ENCODE measurements around the gene TAF15. TPM values are rescaled to one million over a fixed set of nuclear protein-coding genes. Genes with fewer than 3 reads are reported as not detected.

The TAF15 gene
- total and polyA plus RNA-seq, 2 of the 13 experiments (the other 11 are each of a cell fraction or from before 2014, with no cell fraction given), result 25.2 to 26.5 TPM

DNA sequence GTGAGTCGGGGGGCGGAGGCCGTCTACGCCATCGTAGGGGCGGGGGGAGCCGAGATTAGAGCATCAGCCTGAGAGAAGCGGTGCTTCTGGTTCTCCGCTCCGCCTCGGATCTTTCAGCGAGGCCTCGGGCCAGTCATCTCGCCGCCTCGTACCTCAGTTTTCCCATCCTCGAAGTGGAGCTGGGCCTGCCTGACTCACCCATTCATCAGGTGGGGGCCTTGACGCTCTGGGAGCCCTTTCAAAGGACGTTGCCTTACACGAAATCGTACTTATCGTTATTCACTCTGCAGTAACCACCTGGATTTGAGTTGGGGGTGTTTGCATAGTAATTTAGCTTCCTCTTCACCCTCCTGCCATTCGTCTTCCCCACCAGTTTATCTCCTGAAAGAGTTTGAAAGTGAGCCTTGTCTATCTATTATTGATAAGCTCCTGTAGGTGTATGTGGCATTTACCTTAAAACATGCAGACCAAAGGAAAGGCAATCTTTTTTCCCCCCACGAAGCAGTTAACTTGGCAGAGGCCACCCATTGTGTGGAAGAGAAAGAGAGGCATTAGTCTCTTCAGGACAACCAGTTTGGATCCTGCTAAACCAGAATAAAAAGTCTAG is 674 bp downstream of the TAF15 start (continued):
- TF ChIP-seq, protein P1, sequence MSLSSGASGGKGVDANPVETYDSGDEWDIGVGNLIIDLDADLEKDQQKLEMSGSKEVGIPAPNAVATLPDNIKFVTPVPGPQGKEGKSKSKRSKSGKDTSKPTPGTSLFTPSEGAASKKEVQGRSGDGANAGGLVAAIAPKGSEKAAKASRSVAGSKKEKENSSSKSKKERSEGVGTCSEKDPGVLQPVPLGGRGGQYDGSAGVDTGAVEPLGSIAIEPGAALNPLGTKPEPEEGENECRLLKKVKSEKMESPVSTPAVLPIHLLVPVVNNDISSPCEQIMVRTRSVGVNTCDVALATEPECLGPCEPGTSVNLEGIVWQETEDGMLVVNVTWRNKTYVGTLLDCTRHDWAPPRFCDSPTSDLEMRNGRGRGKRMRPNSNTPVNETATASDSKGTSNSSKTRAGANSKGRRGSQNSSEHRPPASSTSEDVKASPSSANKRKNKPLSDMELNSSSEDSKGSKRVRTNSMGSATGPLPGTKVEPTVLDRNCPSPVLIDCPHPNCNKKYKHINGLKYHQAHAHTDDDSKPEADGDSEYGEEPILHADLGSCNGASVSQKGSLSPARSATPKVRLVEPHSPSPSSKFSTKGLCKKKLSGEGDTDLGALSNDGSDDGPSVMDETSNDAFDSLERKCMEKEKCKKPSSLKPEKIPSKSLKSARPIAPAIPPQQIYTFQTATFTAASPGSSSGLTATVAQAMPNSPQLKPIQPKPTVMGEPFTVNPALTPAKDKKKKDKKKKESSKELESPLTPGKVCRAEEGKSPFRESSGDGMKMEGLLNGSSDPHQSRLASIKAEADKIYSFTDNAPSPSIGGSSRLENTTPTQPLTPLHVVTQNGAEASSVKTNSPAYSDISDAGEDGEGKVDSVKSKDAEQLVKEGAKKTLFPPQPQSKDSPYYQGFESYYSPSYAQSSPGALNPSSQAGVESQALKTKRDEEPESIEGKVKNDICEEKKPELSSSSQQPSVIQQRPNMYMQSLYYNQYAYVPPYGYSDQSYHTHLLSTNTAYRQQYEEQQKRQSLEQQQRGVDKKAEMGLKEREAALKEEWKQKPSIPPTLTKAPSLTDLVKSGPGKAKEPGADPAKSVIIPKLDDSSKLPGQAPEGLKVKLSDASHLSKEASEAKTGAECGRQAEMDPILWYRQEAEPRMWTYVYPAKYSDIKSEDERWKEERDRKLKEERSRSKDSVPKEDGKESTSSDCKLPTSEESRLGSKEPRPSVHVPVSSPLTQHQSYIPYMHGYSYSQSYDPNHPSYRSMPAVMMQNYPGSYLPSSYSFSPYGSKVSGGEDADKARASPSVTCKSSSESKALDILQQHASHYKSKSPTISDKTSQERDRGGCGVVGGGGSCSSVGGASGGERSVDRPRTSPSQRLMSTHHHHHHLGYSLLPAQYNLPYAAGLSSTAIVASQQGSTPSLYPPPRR (CRISPR knock-in tag; IDR thresholded peaks at IDR 0.05; ENCODE audit: borderline replicate concordance), result no peak
- no peak for TF ChIP-seq DMAP1 (CRISPR knock-in tag; IDR thresholded peaks at IDR 0.05)
- TF ChIP-seq ZBTB38 (CRISPR knock-in tag; IDR thresholded peaks at IDR 0.05), result no peak; the same call in 1 of the 2 replicates
- TF ChIP-seq, protein P2, sequence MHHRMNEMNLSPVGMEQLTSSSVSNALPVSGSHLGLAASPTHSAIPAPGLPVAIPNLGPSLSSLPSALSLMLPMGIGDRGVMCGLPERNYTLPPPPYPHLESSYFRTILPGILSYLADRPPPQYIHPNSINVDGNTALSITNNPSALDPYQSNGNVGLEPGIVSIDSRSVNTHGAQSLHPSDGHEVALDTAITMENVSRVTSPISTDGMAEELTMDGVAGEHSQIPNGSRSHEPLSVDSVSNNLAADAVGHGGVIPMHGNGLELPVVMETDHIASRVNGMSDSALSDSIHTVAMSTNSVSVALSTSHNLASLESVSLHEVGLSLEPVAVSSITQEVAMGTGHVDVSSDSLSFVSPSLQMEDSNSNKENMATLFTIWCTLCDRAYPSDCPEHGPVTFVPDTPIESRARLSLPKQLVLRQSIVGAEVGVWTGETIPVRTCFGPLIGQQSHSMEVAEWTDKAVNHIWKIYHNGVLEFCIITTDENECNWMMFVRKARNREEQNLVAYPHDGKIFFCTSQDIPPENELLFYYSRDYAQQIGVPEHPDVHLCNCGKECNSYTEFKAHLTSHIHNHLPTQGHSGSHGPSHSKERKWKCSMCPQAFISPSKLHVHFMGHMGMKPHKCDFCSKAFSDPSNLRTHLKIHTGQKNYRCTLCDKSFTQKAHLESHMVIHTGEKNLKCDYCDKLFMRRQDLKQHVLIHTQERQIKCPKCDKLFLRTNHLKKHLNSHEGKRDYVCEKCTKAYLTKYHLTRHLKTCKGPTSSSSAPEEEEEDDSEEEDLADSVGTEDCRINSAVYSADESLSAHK (CRISPR knock-in tag; IDR thresholded peaks at IDR 0.05; ENCODE audit: borderline replicate concordance), result no peak
- TF ChIP-seq PRMT3 (CRISPR knock-in tag; IDR thresholded peaks at IDR 0.05; ENCODE audit: borderline replicate concordance, low read depth), result no peak
- TF ChIP-seq ASH2L (IDR thresholded peaks at IDR 0.05; ENCODE audit: insufficient read length, low read depth, low read length), result no peak
- no peak for TF ChIP-seq ZNF276 (CRISPR knock-in tag; IDR thresholded peaks at IDR 0.05; ENCODE audit: low read depth)
- TF ChIP-seq PHF5A (CRISPR knock-in tag; IDR thresholded peaks at IDR 0.05; ENCODE audit: low read depth, unreplicated experiment), result no peak
- TF ChIP-seq ARNT (IDR thresholded peaks at IDR 0.05), result no peak
- no peak for TF ChIP-seq ATF6 (CRISPR knock-in tag; conservative IDR thresholded peaks at IDR 0.05)
- no peak for TF ChIP-seq TEAD2 (CRISPR knock-in tag; IDR thresholded peaks at IDR 0.05)
- no peak for TF ChIP-seq NCOR1 (IDR thresholded peaks at IDR 0.05; ENCODE audit: borderline replicate concordance, low read length)
- TF ChIP-seq HOXD1 (CRISPR knock-in tag; IDR thresholded peaks at IDR 0.05), result no peak
- TF ChIP-seq THAP9 (CRISPR knock-in tag; IDR thresholded peaks at IDR 0.05; ENCODE audit: borderline replicate concordance), result peak; percentile 65; the same call in 1 of the 2 replicates

Measured in HepG2 (cell line).